SK-N-SH (cell line): ENCODE data around the gene CCDC148. TPM values are rescaled to one million over a fixed set of nuclear protein-coding genes. Genes with fewer than 3 reads are reported as not detected.

Experiments
- CTCF ChIA-PET: fragments of 300-600, 350-600 bp; formaldehyde crosslinking; extraction: SDS; loops from one replicate; lab custom pipeline; 2021; lab: Yijun Ruan, JAX
- POLR2A ChIA-PET: fragments of 350-600 bp; sonication (Branson Sonifier 250); formaldehyde crosslinking; extraction: SDS; loops from one replicate; lab custom pipeline; 2020; ENCODE audit warnings: antibody characterized with exemption, inconsistent platforms; lab: Yijun Ruan, JAX
- DNase-seq: peaks from one replicate; pipeline ENCODE4 v3.0.0; 2012
- H2AFZ ChIP-seq: fragments of 200-600 bp; sonication (generic); 2 replicates; pipeline ENCODE4 v1.8.1; 2016; ENCODE audit warnings: antibody characterized with exemption, mild to moderate bottlenecking, low read depth
- H3F3A ChIP-seq: fragments of 200-600 bp; sonication (generic); replicated peaks from 2 replicates; pipeline ENCODE3; 2016; ENCODE audit warnings: antibody characterized with exemption, mild to moderate bottlenecking; ENCODE audit not compliant: insufficient read depth
- H3K27ac ChIP-seq, 2 experiments: fragments of 200-500 bp in 1 of 2; fragments of 200-600 bp in 1 of 2; sonication (Bioruptor generic) in 1 of 2; sonication (generic), shearing (Covaris generic) in 1 of 2; 2 replicates each; pipeline versions ENCODE4 v1.5.1 to v1.6.1; 2014 to 2016; ENCODE audit warnings: low read depth in 2 of 2, inconsistent platforms in 1 of 2, low read length in 1 of 2, mild to moderate bottlenecking in 1 of 2, mixed read lengths in 1 of 2
- H3K27me3 ChIP-seq: fragments of 200-600 bp; sonication (generic), shearing (Covaris generic); 2 replicates; pipeline ENCODE4 v1.6.1; 2016; ENCODE audit warnings: mixed run types; ENCODE audit not compliant: insufficient read depth
- H3K36me3 ChIP-seq, 2 experiments: fragments of 200-500 bp in 1 of 2; fragments of 200-600 bp in 1 of 2; sonication (Bioruptor generic) in 1 of 2; sonication (generic) in 1 of 2; replicated peaks in 1 of 2; 2 replicates each; pipeline versions ENCODE3 to v1.5.1; 2014 to 2016; ENCODE audit warnings: low read length in 1 of 2, mild to moderate bottlenecking in 1 of 2; ENCODE audit not compliant: insufficient read depth in 2 of 2, control insufficient read depth in 1 of 2
- H3K4me1 ChIP-seq, 2 experiments: fragments of 200-500 bp in 1 of 2; fragments of 200-600 bp in 1 of 2; sonication (Bioruptor generic) in 1 of 2; sonication (generic), shearing (Covaris generic) in 1 of 2; 2 replicates each; pipeline versions ENCODE4 v1.5.1 to v1.6.1; 2014 to 2016; ENCODE audit warnings: low read depth in 1 of 2, low read length in 1 of 2, mixed run types in 1 of 2; ENCODE audit not compliant: insufficient read depth in 2 of 2, control insufficient read depth in 1 of 2
- H3K4me2 ChIP-seq: fragments of 200-600 bp; sonication (generic), shearing (Covaris generic); 2 replicates; pipeline ENCODE4 v1.6.1; 2017; ENCODE audit warnings: mixed run types
- H3K4me3 ChIP-seq, 2 experiments: fragments of 200-500 bp in 1 of 2; fragments of 200-600 bp in 1 of 2; sonication (Bioruptor generic) in 1 of 2; sonication (generic), shearing (Covaris generic) in 1 of 2; 2 replicates each; pipeline versions ENCODE4 v1.5.1 to v1.8.1; 2014 to 2016; ENCODE audit warnings: low read depth in 2 of 2, inconsistent platforms in 1 of 2, low read length in 1 of 2, mild to moderate bottlenecking in 1 of 2, mixed read lengths in 1 of 2, moderate library complexity in 1 of 2
- H3K79me2 ChIP-seq: fragments of 200-600 bp; sonication (generic); 2 replicates; pipeline ENCODE4 v1.8.1; 2017; ENCODE audit warnings: mild to moderate bottlenecking; ENCODE audit not compliant: insufficient read depth
- H3K9ac ChIP-seq: fragments of 200-600 bp; sonication (generic); 2 replicates; pipeline ENCODE4 v1.6.1; 2017; ENCODE audit warnings: mixed run types
- H3K9me2 ChIP-seq: fragments of 200-600 bp; sonication (generic); 2 replicates; pipeline ENCODE4 v1.6.1; 2017; ENCODE audit warnings: mixed run types
- H3K9me3 ChIP-seq: fragments of 200-600 bp; sonication (generic); 2 replicates; pipeline ENCODE4 v1.6.1; 2017; ENCODE audit warnings: mixed run types, mild to moderate bottlenecking, moderate library complexity
- H4K20me1 ChIP-seq: fragments of 200-600 bp; sonication (generic); 2 replicates; pipeline ENCODE4 v1.6.1; 2017; ENCODE audit warnings: mild to moderate bottlenecking, mixed run types; ENCODE audit not compliant: insufficient read depth
- EP300 ChIP-seq, 2 experiments: IDR thresholded peaks; 2 replicates each; pipeline versions ENCODE4 v1.4.0 to v1.6.1; 2012; ENCODE audit warnings: borderline replicate concordance in 1 of 2, low read depth in 1 of 2, low read length in 1 of 2
- GATA2 ChIP-seq: sonication (generic); formaldehyde crosslinking; IDR thresholded peaks from 2 replicates; pipeline ENCODE4 v1.5.0; 2020; ENCODE audit warnings: mild to moderate bottlenecking, missing genetic modification reagents
- MEF2A ChIP-seq: IDR thresholded peaks from 2 replicates; pipeline ENCODE4 v1.4.0; 2012; ENCODE audit warnings: low read depth, borderline replicate concordance
- RCOR1 ChIP-seq: fragments of 150-350 bp; IDR thresholded peaks from 2 replicates; pipeline ENCODE4 v1.6.1; 2017; ENCODE audit warnings: antibody characterized with exemption, low read length
- TCF12 ChIP-seq: IDR thresholded peaks from 2 replicates; pipeline ENCODE4 v1.4.0; 2012
- WGBS: methylation state at CpG from one replicate; pipeline ENCODE4 v1.1.6; 2017; ENCODE audit warnings: low lambda C conversion rate; 5-methylcytosine and 5-hydroxymethylcytosine counted together
- polyA plus RNA-seq, 3 experiments: library from polyadenylated mRNA; depleted of rRNA; stranded (reverse); fragments of >200 nt; gene quantifications; 2 replicates each; pipeline ENCODE4 v1.2.3, GENCODE V29; 2012
- TF ChIP-seq, protein P1 (sequence below): IDR thresholded peaks from 2 replicates; pipeline ENCODE4; 2012
- TF ChIP-seq, protein P2 (sequence below): fragments of 200-600 bp; sonication (generic); IDR thresholded peaks from 2 replicates; pipeline ENCODE4 v1.6.1; 2017; ENCODE audit warnings: antibody characterized with exemption, mild to moderate bottlenecking, moderate library complexity
- TF ChIP-seq, protein P3 (sequence below): fragments of 150-350 bp; IDR thresholded peaks from 2 replicates; pipeline ENCODE4 v1.6.1; 2017; ENCODE audit warnings: antibody characterized with exemption, low read length, low read depth, borderline replicate concordance
- TF ChIP-seq, protein P4 (sequence below): fragments of 150-350 bp; IDR thresholded peaks from 2 replicates; pipeline ENCODE4 v1.6.1; 2016; ENCODE audit warnings: mild to moderate bottlenecking, low read depth, low read length
- TF ChIP-seq, protein P5 (sequence below): IDR thresholded peaks from 2 replicates; pipeline ENCODE4 v1.4.0; 2012; ENCODE audit warnings: low read depth, borderline replicate concordance
- TF ChIP-seq, protein P6 (sequence below): IDR thresholded peaks from 2 replicates; pipeline ENCODE4 v1.4.0; 2012; ENCODE audit warnings: low read depth, borderline replicate concordance

CCDC148 gene
- polyA plus RNA-seq, 1 of the 3 experiments (the other 2 are of a cell fraction), result 0.18 TPM

DNA sequence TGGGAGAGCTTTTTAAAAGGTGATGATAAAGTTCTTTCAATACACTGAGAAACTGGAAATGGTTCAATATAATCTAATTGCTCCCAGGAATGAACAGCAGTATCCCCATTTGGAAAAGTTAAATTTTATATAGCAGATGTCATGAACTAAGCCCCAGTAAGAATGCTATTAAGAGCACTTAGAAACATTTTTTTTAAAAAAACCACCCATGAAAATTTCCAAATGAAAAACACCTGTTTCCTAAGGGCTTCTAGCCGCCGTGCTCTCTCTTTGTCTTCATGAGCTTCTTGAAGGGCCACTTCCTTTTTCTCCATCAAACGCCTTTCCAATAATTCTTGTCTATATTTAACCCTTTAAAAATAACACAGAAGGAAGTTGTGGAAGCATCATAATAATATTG, 277.9 kb downstream of the CCDC148 start:
- Histone ChIP-seq H3K27ac (no peak overlapping the region; a peak in 1 of 4 replicates), H3K27me3 (no peaks in the 10 kb centered on the region)
- peak; percentile 8 for DNase-seq
- 15% methylated on average over 3 of the region's 3 CpGs for WGBS
- CTCF ChIA-PET, result interaction anchor here (0.9 to 6.6 kb wide), 10 partner anchors 21 to 576 kb away, joined by 3 to 68 read pairs (median 10); no protein-coding TSS in a partner anchor
- TF ChIP-seq RCOR1, result 0 out of 2 replicates have a peak, but pooled peaks have one; percentile 13
- peak in 1 of 2 experiments; percentile 6; a peak in 1 of 4 replicates for TF ChIP-seq EP300 (IDR thresholded peaks at IDR 0.05; ENCODE audit: borderline replicate concordance in 1 of 2, low read depth in 1 of 2, low read length in 1 of 2)
- TF ChIP-seq, protein P1, sequence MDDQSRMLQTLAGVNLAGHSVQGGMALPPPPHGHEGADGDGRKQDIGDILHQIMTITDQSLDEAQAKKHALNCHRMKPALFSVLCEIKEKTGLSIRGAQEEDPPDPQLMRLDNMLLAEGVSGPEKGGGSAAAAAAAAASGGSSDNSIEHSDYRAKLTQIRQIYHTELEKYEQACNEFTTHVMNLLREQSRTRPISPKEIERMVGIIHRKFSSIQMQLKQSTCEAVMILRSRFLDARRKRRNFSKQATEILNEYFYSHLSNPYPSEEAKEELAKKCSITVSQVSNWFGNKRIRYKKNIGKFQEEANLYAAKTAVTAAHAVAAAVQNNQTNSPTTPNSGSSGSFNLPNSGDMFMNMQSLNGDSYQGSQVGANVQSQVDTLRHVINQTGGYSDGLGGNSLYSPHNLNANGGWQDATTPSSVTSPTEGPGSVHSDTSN, result no peak
- no peak for TF ChIP-seq GATA2
- TF ChIP-seq, all 33 proteins: peak for 2
- POLR2A ChIA-PET, result no interaction called here
- no peaks in the 10 kb centered on the region for H3K79me2 ChIP-seq
- no peaks in the 10 kb centered on the region for H3F3A ChIP-seq
- H3K4me2 ChIP-seq, result no peak overlapping the region
- no peaks in the 10 kb centered on the region for H3K9me3 ChIP-seq
- no peak overlapping the region for H2AFZ ChIP-seq
- H3K36me3 ChIP-seq, result no peaks in the 10 kb centered on the region
- no peak overlapping the region for H3K9ac ChIP-seq
- peaks cover 0 to 2% of the 10 kb centered on the region in 2 experiments; a peak in 2 of 4 replicates for H3K4me1 ChIP-seq
- no peaks in the 10 kb centered on the region for H3K9me2 ChIP-seq
- H4K20me1 ChIP-seq, result no peaks in the 10 kb centered on the region
- no peak overlapping the region for H3K4me3 ChIP-seq

DNA sequence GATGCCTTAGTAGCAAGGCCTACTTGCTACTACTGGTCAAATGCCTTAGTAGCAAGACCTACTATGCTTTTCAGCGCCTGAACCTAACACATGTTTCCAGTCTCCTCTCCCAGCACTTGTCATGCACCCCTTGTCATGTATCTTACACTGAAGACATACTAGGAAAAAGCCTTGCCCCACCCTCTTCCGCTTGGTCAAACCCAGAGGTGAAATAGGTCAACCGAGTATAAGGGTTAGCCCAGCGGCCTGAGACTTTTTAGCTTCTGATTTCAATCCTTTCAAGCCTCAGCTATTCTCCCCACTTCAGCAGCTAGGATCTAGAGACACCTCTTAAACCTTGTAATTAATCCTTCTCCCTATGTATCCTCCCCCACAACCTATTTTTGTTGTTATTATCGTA, 281.6 kb downstream of the CCDC148 start:
- no peak for DNase-seq
- H3K4me1 ChIP-seq, result peaks cover 0 to 5% of the 10 kb centered on the region in 2 experiments; a peak in 2 of 4 replicates
- CTCF ChIA-PET, result interaction anchor here (6.6 kb wide), 1 partner anchor 580 kb away, joined by 49 read pairs; no protein-coding TSS in a partner anchor

More for the DNA sequence above, 281.6 kb downstream of the CCDC148 start:
- no peak overlapping the region for H2AFZ ChIP-seq
- 82% methylated on average over 5 of the region's 5 CpGs for WGBS
- H3K4me3 ChIP-seq, result no peak overlapping the region
- H3K36me3 ChIP-seq, result no peaks in the 10 kb centered on the region
- no peaks in the 10 kb centered on the region for H3K79me2 ChIP-seq
- POLR2A ChIA-PET, result no interaction called here
- no peaks in the 10 kb centered on the region for H3K9me3 ChIP-seq
- no peak overlapping the region for H3K4me2 ChIP-seq
- H3K9ac ChIP-seq, result no peak overlapping the region
- TF ChIP-seq, protein P1, result no peak
- TF ChIP-seq, protein P2, sequence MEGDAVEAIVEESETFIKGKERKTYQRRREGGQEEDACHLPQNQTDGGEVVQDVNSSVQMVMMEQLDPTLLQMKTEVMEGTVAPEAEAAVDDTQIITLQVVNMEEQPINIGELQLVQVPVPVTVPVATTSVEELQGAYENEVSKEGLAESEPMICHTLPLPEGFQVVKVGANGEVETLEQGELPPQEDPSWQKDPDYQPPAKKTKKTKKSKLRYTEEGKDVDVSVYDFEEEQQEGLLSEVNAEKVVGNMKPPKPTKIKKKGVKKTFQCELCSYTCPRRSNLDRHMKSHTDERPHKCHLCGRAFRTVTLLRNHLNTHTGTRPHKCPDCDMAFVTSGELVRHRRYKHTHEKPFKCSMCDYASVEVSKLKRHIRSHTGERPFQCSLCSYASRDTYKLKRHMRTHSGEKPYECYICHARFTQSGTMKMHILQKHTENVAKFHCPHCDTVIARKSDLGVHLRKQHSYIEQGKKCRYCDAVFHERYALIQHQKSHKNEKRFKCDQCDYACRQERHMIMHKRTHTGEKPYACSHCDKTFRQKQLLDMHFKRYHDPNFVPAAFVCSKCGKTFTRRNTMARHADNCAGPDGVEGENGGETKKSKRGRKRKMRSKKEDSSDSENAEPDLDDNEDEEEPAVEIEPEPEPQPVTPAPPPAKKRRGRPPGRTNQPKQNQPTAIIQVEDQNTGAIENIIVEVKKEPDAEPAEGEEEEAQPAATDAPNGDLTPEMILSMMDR, result no peak
- TF ChIP-seq, protein P3, sequence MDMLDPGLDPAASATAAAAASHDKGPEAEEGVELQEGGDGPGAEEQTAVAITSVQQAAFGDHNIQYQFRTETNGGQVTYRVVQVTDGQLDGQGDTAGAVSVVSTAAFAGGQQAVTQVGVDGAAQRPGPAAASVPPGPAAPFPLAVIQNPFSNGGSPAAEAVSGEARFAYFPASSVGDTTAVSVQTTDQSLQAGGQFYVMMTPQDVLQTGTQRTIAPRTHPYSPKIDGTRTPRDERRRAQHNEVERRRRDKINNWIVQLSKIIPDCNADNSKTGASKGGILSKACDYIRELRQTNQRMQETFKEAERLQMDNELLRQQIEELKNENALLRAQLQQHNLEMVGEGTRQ, result no peak
- TF ChIP-seq, protein P4, sequence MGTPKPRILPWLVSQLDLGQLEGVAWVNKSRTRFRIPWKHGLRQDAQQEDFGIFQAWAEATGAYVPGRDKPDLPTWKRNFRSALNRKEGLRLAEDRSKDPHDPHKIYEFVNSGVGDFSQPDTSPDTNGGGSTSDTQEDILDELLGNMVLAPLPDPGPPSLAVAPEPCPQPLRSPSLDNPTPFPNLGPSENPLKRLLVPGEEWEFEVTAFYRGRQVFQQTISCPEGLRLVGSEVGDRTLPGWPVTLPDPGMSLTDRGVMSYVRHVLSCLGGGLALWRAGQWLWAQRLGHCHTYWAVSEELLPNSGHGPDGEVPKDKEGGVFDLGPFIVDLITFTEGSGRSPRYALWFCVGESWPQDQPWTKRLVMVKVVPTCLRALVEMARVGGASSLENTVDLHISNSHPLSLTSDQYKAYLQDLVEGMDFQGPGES, result no peak
- TF ChIP-seq, protein P5, sequence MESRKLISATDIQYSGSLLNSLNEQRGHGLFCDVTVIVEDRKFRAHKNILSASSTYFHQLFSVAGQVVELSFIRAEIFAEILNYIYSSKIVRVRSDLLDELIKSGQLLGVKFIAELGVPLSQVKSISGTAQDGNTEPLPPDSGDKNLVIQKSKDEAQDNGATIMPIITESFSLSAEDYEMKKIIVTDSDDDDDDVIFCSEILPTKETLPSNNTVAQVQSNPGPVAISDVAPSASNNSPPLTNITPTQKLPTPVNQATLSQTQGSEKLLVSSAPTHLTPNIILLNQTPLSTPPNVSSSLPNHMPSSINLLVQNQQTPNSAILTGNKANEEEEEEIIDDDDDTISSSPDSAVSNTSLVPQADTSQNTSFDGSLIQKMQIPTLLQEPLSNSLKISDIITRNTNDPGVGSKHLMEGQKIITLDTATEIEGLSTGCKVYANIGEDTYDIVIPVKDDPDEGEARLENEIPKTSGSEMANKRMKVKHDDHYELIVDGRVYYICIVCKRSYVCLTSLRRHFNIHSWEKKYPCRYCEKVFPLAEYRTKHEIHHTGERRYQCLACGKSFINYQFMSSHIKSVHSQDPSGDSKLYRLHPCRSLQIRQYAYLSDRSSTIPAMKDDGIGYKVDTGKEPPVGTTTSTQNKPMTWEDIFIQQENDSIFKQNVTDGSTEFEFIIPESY, result no peak
- TF ChIP-seq TCF12 (no peak), MEF2A (no peak)
- TF ChIP-seq, protein P6, sequence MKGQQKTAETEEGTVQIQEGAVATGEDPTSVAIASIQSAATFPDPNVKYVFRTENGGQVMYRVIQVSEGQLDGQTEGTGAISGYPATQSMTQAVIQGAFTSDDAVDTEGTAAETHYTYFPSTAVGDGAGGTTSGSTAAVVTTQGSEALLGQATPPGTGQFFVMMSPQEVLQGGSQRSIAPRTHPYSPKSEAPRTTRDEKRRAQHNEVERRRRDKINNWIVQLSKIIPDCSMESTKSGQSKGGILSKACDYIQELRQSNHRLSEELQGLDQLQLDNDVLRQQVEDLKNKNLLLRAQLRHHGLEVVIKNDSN, result no peak
- no peaks in the 10 kb centered on the region for H3K9me2 ChIP-seq
- no peaks in the 10 kb centered on the region for H3K27me3 ChIP-seq
- H4K20me1 ChIP-seq, result no peaks in the 10 kb centered on the region
- H3K27ac ChIP-seq, result no peak overlapping the region
- no peaks in the 10 kb centered on the region for H3F3A ChIP-seq
